GM12892 (cell line): ENCODE measurements around the gene PSMB7. TPM values are rescaled to one million over a fixed set of nuclear protein-coding genes. Genes with fewer than 3 reads are reported as not detected.

Source experiments
- DNase-seq: peaks from one replicate; pipeline ENCODE4 v3.0.0; 2011; ENCODE audit not compliant: insufficient read length
- FAIRE-seq: peaks from 2 replicates; lab custom pipeline; 2011; peaks lifted over from hg19 to GRCh38; lab: Jason Lieb, UNC
- POLR2A ChIP-seq: IDR thresholded peaks from 2 replicates; pipeline ENCODE4 v1.6.1; 2011; ENCODE audit warnings: low read depth, low read length, control low read depth
- POLR2AphosphoS5 ChIP-seq: IDR thresholded peaks from 2 replicates; pipeline ENCODE4 v1.6.1; 2011; ENCODE audit warnings: low read depth, low read length, control low read depth
- TAF1 ChIP-seq: IDR thresholded peaks from 2 replicates; pipeline ENCODE4 v1.6.1; 2011; ENCODE audit warnings: low read depth, mild to moderate bottlenecking, control low read depth, low read length, borderline replicate concordance
- polyA plus RNA-seq: library from polyadenylated mRNA; unstranded; fragments of >200 nt; gene quantifications from one replicate; pipeline ENCODE4 v1.2.1, GENCODE V29; 2012; ENCODE audit warnings: missing spikeins, inconsistent platforms; ENCODE audit not compliant: missing spikeins

PSMB7 gene
- 232 TPM for polyA plus RNA-seq

DNA sequence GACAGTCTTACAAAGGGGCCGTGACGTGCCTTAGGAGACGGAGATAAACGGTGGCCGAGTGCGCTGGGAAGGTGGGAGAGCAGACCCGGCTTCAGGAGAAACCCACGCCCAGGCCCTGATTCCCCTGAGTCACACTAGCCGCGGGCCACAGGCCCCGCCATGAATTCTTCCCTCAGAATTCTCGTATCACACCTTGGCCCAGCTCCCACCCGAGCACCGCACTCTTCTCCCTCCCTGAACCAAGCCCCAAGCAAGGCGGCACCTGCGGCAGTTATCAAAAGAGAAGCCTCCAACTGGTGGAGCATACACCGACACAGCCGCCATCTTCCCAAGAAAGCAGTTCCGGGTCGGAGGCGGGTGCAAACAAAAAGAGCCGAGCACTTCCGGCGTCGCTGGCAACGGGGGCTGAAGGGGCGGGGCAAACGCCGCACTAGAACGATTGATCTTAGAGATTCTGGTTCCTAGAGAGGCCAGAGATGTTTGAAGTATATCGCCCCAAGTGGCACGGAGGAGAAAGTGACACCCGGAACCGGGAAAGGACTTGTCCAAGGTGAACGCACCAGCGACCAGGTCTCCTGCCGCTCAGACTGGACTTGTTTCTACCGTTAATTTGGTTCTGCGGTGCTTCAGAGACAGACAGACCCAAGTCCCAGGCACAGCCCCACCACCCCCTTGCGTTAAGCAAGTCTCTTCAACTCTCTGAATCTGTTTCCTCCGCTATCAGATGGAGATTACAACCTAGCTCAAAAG, at the start of gene PSMB7:
PSMB7 (minus strand) TSS at position 341 of the 750 bp plus-strand sequence; CDS start at position 324, 17 bp downstream.
- FAIRE-seq, result peak; percentile 96
- peak; percentile 91 for TF ChIP-seq TAF1
- peak; percentile 52; the same call in 1 of the 2 replicates for TF ChIP-seq POLR2AphosphoS5
- TF ChIP-seq POLR2A, result peak; percentile 61; the same call in 1 of the 2 replicates
- DNase-seq, result peak; percentile 83

DNA sequence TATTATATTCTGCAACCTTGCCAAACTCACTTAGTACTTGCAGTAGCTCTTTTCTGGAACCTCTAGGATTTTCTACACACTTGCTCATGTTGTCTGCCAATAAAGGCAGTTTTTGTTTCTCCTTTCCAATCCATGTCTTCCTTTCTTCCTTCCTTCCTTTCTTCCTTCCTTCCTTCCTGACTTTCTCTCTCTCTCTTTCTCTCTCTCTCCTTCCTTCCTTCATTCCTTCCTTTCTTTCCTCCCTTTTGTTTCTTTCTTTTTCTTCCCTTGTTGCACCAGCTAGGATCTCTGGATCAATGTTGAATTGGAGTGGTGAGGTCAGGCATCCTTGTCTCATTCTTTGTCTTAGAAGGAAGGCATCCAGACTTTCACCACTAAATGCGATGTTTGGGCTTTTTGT, 47.5 kb upstream of the PSMB7 start:
- no peak for TF ChIP-seq POLR2A
- TF ChIP-seq TAF1, result no peak
- TF ChIP-seq POLR2AphosphoS5, result no peak
- DNase-seq (no peak), FAIRE-seq (no peak)

DNA sequence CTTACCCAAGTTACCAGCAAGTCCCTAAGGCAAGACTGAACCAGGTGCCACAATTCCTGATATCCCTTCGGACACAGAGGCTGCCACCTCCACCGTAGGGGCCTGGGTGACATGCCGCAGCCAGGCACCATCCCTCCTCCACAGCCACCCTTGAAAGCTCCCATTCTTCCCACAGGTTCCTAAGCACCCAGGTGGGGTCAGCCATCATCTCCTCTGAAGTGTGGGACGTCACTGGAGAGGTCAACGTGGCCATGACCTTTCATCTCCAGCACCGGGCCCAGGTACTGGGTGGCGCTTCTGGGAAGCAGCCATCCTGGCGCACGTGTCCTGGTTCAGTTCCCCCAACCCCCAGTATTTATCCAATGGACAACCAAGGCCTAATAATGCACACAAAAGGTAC, 43.2 kb upstream of the PSMB7 start:
- DNase-seq, result no peak
- no peak for TF ChIP-seq POLR2A
- no peak for TF ChIP-seq TAF1
- no peak for TF ChIP-seq POLR2AphosphoS5
- no peak for FAIRE-seq

DNA sequence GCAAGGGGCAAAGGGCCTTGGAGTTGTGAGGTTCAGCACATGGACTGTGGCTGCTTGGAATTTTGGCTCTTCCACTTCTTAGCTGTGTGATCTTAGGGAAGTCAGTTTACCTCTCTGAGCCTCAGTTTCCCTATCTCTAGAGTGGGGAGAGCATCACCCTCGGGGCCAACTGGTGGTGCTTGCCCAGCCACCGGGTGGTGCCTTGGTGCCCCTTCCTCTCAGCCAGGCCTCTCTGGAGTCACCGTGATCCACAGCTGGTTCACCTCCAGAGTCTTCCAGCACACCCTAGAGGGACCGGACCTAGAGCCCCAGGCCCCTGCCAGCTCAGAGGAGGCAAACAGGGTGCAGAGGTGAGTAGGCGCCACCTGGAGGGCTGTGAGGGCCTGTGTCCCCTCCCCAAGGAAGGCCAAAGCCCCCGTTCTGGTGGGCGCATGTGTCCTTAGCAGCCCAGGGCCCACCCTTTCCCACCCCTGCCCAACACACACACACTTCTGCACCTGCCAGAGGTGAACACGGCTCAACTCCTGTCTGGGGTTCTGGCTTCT, 42.7 kb upstream of the PSMB7 start:
- DNase-seq, result peak; percentile 14
- FAIRE-seq, result no peak
- TF ChIP-seq POLR2A, result no peak
- TF ChIP-seq TAF1, result no peak
- no peak for TF ChIP-seq POLR2AphosphoS5

- no peak for TF ChIP-seq POLR2AphosphoS5
- no peak for TF ChIP-seq POLR2A
- no peak for TF ChIP-seq TAF1
- DNase-seq, result no peak
- FAIRE-seq, result no peak
Observed at GRCh38 chr9:124457079-124457886, 42.0 kb upstream of the PSMB7 start.

- TF ChIP-seq POLR2A (no peak), POLR2AphosphoS5 (no peak), TAF1 (no peak)
- FAIRE-seq, result no peak
- peak; percentile 7 for DNase-seq
Observed at GRCh38 chr9:124456341-124457078, 41.3 kb upstream of the PSMB7 start.

- DNase-seq (peak; percentile 12), FAIRE-seq (no peak)
- no peak for TF ChIP-seq POLR2A
- TF ChIP-seq POLR2AphosphoS5, result no peak
- no peak for TF ChIP-seq TAF1
Observed at GRCh38 chr9:124455820-124456219, 40.6 kb upstream of the PSMB7 start.

DNA sequence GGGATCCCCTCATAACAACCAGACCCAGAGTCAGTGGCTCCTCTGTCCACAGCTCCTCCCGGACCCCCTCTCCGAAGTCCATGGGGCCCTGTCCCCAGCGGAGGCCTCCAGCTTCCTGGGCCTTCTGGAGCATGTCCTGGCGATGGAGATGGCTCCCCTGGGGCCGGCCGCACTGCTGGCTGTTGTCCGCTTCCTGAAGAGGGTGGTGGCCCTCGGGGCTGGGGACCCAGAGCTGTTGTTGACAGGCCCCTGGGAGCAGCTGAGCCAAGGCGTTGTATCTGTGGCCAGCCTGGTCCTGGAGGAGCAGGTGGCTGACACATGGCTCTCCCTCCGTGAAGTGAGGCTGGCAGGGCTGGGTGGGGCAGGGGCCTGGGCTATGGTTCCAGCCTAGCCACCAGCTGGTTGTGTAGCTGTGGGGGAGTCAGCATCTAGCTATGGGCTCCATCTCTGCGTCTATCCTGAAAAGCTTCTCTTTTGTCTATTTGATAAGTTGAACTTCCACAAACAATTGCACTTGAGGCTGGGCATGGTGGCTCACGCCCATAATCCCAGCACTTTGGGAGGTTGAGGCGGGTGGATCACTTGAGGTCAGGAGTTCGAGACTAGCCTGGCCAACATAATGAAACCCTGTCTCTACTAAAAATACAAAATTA, 39.7 kb upstream of the PSMB7 start:
- DNase-seq (peak; percentile 13), FAIRE-seq (no peak)
- TF ChIP-seq TAF1, result no peak

DNA sequence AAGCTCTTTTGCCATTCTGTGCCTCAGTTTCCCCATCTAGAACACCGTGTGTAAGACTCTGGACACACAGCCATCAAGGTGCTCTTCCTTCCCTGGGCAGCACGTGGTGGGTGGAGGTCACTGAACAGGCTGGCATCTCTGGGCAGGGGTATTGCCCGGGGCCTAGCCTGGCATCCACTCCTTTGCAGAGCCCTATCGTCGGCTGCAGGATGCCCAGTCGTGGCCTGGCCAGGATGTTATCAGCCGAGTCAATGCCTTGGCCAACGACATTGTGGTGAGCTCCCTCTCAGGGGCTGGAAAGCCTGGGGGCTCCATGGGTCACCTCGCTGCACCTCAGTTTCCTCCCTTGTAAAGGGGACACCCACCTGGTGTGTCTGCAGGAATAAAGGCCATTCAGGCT, 39.1 kb upstream of the PSMB7 start:
- no peak for TF ChIP-seq TAF1
- FAIRE-seq (no peak), DNase-seq (no peak)

GRCh38 chr9:124453586-124454191, 38.4 kb upstream of the PSMB7 start:
- peak; percentile 23 for DNase-seq
- no peak for FAIRE-seq
- TF ChIP-seq POLR2AphosphoS5, result no peak
- no peak for TF ChIP-seq TAF1
- TF ChIP-seq POLR2A, result no peak
